Urothelium cell line (cell line): ENCODE data around the gene DDR1.

ENCODE experiments used
- DNase-seq: peaks from one replicate; pipeline ENCODE4 v3.0.0; 2011; ENCODE audit warnings: low spot score, mixed read lengths
- FAIRE-seq: peaks from 2 replicates; lab custom pipeline; 2011; peaks lifted over from hg19 to GRCh38; lab: Jason Lieb, UNC

The DDR1 gene

GRCh38 chr6:30942338-30943060, 58.2 kb downstream of the DDR1 start:
- DNase-seq (peak; percentile 94), FAIRE-seq (peak; percentile 83)

- DNase-seq (no peak), FAIRE-seq (no peak)
Measured at GRCh38 chr6:30944051-30944450, 59.7 kb downstream of the DDR1 start.

GRCh38 chr6:30945281-30945680, 61.0 kb downstream of the DDR1 start:
- DNase-seq (no peak), FAIRE-seq (no peak)

- FAIRE-seq (no peak), DNase-seq (no peak)
Measured at GRCh38 chr6:30947231-30947630, 62.9 kb downstream of the DDR1 start.

- FAIRE-seq: no peak
Measured at GRCh38 chr6:30948811-30949210, 64.5 kb downstream of the DDR1 start.

More at GRCh38 chr6:30948811-30949210, 64.5 kb downstream of the DDR1 start:
- DNase-seq: no peak
